ENCODE data around the gene RPP40. TPM values are rescaled to one million over a fixed set of nuclear protein-coding genes. Genes with fewer than 3 reads are reported as not detected.

RPP40 gene
- total RNA-seq, 4 donors from 2014 or later: 1.0 to 16.2 (median 4.2) TPM

DNA sequence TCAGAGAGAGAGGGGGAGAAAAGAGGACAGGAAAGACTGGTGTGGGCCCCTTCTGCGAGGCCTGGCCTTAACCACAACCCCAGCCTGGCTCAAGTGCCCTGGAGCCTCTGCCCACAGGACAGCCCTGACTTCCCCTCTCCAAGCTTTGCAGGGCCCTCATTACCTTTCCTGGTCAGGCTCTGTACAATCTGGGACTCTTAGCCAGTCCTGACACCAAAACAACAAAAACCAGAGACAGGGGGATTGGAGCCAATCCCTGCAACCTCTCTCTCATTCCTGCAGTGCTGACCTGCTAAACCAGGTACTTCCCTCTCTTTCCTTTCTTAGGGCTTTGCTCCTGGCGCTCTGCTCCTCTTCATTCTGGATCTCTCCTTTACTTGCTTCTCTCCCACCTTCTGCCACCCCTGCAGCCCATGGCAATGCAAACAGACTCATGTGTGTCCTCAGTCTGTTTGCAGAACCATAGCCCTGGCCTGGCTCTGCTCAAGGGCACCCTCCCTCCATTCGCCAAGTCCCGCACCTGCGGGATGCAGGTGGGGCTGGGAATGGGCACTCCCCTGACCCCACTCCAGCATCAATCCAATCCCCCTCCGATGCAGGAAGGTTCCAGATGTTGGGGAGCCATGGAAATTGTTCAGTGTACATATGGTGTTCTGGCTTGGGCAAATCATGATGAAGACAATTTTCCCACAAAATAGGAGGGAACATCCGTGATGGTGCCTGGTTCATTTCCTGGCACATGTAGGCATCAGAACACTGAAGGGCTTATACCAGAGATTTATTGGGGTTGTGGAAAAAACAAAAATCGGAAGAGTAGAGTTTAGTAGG, 38.1 kb downstream of the RPP40 start:
- TF ChIP-seq POLR2A (IDR thresholded peaks at IDR 0.05): no peak
- TF ChIP-seq, protein P1, sequence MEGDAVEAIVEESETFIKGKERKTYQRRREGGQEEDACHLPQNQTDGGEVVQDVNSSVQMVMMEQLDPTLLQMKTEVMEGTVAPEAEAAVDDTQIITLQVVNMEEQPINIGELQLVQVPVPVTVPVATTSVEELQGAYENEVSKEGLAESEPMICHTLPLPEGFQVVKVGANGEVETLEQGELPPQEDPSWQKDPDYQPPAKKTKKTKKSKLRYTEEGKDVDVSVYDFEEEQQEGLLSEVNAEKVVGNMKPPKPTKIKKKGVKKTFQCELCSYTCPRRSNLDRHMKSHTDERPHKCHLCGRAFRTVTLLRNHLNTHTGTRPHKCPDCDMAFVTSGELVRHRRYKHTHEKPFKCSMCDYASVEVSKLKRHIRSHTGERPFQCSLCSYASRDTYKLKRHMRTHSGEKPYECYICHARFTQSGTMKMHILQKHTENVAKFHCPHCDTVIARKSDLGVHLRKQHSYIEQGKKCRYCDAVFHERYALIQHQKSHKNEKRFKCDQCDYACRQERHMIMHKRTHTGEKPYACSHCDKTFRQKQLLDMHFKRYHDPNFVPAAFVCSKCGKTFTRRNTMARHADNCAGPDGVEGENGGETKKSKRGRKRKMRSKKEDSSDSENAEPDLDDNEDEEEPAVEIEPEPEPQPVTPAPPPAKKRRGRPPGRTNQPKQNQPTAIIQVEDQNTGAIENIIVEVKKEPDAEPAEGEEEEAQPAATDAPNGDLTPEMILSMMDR (IDR thresholded peaks at IDR 0.05): no peak
- intact Hi-C loops (cut with DNase I; ENCODE audit: low total_unique reads): no loop called here
- no peak overlapping the region for H3K27ac ChIP-seq
- H3K9me3 ChIP-seq: no peaks in the 10 kb centered on the region
- no peak for DNase-seq
- H3K36me3 ChIP-seq: no peaks in the 10 kb centered on the region
- H3K4me3 ChIP-seq: no peak overlapping the region
- H3K4me1 ChIP-seq: no peaks in the 10 kb centered on the region
- no peaks in the 10 kb centered on the region for H3K27me3 ChIP-seq

DNA sequence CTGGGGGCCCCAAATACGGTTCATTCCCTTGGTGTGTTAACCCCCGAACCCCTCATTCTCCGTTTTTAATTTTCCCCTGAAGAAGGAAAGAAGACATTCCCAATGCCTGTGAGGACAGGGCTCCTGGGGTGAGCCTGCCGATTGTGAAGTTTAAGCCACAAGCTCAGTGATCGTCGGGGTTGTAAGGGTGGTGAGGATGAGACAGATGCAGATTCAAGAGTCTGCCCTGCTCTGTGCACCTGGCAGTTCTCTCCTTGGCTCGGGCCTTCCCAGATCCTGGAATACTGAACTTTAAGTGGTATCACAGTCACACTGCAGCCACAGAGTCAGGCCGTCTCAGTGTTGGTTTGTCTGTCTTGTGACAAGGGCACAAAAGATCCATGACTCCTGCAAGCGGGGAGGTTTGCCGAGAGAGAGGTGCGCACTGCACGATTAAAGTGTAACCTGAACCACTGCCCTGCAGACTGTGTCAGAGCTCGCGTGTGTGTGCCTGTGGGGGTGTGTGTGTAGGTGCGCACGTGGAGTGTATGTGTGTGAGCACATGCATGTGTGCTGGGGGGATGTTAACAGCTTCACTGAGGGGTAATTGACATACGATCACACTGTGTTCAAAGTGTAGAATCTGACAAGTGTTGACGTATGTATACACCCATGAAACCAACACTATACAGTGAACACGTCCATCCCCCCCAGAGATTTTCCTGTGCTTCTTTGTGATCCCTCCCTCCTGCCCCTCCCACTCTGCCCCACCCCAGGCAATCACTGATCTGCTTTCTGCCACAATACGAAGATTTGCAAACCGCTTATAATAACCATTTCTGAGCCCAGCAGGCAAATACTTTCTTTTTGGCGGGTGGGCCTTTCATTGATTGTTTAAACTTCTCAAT, 38.9 kb downstream of the RPP40 start:
- DNase-seq: no peak
- Histone ChIP-seq H3K4me3 (no peak overlapping the region), H3K9me3 (no peaks in the 10 kb centered on the region), H3K36me3 (no peaks in the 10 kb centered on the region), H3K27me3 (no peaks in the 10 kb centered on the region), H3K4me1 (no peaks in the 10 kb centered on the region), H3K27ac (no peak overlapping the region)
- intact Hi-C loops (cut with DNase I; ENCODE audit: low total_unique reads): no loop called here
- TF ChIP-seq, protein P1 (IDR thresholded peaks at IDR 0.05): no peak
- no peak for TF ChIP-seq POLR2A (IDR thresholded peaks at IDR 0.05)

DNA sequence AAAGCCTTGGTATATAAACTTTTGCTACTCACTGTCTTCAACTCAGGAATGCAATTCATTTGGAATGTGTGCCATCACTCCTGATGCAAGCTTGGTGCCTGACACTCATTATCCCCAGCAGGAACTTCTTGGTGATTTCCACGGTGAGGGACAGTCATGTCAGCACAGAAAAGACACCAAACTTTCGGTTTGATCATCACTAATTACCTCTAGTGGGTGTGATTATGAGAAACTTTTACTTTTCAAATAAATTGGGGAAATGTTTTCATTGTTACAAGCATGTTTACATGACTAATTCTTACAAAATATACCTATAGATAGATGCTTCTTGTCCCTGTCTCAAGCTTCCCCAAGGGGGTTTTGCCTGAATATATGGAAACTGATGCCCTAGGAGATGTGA, 40.9 kb downstream of the RPP40 start:
- Histone ChIP-seq H3K4me1 (no peaks in the 10 kb centered on the region), H3K27me3 (no peaks in the 10 kb centered on the region), H3K9me3 (no peaks in the 10 kb centered on the region), H3K4me3 (no peak overlapping the region), H3K36me3 (no peaks in the 10 kb centered on the region), H3K27ac (no peak overlapping the region)
- no peak for DNase-seq
- intact Hi-C loops (cut with DNase I; ENCODE audit: low total_unique reads): no loop called here
- TF ChIP-seq, protein P1 (IDR thresholded peaks at IDR 0.05): no peak
- TF ChIP-seq POLR2A (IDR thresholded peaks at IDR 0.05): no peak

DNA sequence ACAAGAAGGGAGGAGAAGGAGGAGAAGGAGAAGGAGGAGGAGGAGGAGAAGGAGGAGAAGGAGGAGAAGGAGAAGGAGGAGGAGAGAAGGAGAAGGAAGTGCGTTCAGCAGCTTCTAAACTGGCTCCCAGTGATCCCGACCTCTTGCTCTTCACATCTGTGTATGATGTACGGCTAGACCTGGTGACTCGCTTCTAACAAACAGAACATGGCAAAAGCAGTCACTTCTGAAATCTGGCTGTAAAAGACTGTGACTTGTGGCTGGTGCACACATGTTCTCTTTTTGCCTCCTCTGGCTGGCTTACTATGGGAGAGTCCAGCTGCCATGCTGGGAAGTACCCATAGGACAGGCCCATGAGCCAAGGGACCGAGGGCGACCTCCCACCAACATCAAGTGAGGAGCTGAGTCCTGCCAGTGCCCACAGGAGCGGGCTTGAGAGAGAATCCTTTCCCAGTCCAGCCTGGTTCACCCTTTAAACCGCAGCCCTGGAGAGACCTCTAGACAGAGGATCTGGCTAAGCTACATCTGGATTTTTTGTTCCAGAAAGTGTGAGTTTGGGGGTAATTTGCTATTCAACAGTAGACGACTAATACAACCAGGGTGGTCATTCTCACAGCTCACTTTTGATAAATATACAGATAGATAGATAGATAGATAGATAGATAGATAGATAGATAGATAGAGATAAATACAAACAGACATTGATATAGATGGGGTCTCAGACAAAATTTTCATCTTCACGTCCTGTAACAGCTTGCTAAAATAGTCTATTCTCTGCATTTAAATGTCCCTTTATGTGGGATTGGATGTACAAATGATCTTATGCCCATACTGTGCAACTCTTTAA, 42.3 kb downstream of the RPP40 start:
- Histone ChIP-seq H3K27ac (no peak overlapping the region), H3K36me3 (no peaks in the 10 kb centered on the region), H3K27me3 (no peaks in the 10 kb centered on the region), H3K4me1 (no peaks in the 10 kb centered on the region), H3K4me3 (no peak overlapping the region), H3K9me3 (no peaks in the 10 kb centered on the region)
- TF ChIP-seq, protein P1 (IDR thresholded peaks at IDR 0.05): no peak
- TF ChIP-seq POLR2A (IDR thresholded peaks at IDR 0.05): no peak
- no peak for DNase-seq
- intact Hi-C loops (cut with DNase I; ENCODE audit: low total_unique reads): no loop called here

Data from uterus (tissue), 4 donors.